NCI-H2107 (cell line): Measurements from ENCODE around the gene ZYX.

Experiments
- DNase-seq: peaks from one replicate; lab custom pipeline; 2025; lab: John Stamatoyannopoulos, UW

The ZYX gene

DNA sequence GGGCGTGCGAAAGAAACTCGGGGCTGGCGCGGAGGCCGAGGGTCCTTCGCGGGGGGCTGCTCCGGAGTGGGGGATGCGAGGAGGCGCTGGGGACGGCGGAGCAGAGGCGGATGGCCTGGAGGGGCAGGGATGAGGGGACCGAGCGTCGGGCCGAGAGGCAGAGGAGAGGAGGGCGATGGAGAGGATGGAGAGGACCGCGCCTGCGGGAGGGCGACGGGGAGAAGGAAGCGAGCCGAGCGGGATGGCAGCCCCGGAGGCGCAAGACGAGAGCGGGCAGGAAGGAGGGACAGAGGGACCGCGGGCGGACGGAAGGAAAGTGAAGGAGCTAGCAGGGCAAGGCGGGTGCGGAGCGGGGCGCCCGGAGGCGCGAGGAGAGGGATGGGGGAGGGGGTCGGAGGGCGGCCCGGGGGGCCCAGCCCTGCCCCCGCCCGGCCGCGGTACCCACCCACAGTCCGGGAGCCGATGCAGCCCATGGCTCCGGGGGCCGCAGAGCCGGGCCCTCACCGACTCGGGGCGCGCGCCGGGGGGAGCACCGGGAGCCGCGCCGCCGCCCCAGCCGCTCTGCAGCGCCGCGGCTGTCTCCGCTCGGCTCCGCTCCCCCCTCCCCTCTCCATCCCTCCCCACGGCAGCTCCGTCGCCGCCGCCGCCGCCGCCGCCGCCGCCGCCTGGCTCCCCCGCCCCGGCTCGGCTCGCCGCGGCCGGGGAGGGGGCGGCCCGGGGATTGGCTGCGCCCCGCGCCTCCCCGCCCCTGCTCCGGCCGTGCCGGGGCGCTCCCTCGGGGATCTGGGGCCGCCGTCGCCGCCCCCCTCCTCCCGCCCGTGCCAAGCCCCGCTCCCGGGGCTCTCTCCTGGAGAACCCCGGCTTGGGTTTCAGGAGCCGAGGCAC is 18.8 kb upstream of the ZYX start, which contains the start of gene FAM131B:
FAM131B (minus strand) TSS at position 583 of the 885 bp plus-strand sequence; CDS start at position 473, 110 bp downstream.
- DNase-seq = no peak

DNA sequence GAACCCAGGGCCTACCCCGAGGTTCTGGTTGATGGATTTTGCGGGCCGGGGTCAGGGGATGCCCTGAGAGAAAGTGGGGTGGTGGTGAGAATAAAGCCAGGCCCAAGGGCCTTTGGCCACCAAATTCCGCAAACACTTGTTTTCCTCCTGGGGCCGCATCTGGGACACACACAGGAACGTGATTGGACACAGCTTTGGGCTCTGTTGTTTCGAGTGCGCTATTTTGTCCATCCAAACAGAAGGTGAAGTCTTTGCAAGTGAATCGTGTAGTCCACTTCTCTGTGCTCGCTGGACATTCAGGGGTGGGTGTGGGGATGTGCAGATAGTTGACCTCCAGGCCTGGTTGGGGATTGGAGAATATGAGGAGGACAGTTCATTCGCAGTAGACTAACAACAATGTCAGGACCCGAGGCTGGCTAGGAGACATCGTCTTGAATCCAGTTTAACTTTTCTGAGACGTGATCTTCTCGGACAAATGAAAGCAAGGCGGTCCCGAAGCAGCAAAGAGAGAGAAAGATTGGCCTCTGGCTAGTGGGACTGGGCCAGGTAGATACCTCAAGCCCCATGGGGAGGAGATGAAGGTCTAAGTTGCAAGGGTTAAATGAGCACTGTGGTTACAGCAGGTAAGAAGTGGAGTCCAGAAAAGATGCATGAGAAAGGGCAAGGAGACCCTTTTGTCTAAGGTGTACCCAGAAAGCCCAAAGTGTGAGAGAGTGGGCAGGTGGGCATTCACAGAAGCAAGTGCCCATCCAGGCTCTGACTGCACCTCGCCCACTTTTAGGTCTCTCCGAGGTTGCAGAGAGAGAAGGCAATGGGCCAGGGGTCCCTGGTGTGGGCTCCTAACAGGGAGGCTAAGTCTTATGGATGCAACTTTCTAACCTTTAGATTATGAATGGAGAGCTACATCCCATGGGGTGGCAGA is 17.9 kb upstream of the ZYX start:
- DNase-seq = no peak

- no peak for DNase-seq
These were observed 13.2 kb upstream of the ZYX start for GRCh38 chr7:143367972-143368371.

GRCh38 chr7:143368387-143368786 is 12.8 kb upstream of the ZYX start:
- DNase-seq = no peak

DNA sequence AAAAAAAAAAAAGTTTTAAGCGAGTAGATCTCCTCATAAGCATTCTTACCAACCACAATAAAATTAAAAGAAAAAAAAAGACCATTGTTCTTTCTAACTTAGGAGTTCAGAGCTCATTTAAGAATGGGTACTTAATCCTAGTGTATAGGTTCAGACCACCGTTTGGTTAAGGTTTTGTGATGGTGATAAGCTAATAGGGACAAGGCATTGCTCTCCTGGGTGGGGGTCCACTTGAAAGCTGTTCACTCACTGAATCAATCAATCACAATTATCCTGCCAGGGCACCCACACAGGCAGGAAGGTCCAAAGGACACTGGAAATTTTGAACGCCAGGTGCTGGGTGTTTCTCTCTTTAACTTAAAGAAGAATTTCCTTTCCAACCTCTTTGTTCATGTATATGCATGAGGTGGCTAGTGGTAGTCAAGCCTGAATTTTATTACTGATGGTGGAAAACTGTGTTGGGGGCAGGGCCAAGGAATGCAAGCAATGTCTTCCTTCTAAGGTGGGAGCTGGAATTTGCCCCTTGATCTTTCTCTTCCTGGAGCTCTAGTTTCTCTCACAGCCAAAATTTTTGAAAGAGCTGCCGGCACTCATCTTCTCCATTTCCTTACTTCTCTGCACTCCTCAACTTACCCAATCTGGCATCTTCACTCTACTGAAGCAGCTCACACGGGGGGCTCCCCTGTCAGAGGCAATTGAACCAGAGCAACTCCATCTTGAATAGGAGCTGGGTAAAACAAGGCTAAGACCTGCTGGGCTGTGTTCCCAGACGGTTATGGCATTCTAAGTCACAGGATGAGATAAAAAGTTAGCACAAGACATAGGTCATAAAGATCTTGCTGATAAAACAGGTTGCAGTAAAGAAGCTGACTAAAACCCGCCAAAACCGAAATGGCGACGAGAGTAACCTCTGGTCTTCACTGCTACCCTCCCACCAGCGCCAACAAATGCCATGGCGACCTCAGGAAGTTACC is 11.2 kb upstream of the ZYX start:
- no peak for DNase-seq

DNA sequence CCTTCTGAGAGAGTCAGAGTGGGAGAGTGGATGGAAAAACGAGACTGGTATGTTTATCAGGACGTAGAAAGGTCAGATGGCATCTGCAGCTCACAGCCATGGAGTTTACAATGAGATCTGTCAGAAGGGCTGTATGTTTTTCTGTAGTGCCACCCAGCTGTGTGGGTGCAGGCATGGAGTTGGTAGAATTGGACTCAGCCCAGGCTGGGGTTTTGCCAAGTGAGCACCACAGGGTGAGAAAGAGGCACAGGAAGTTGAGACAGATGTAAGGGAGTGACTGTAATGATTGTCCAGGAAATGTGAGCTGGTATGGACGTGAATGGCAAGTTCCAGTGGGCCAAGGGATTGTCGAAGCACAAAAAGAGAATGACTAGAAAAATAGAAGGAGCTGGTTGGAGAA is 9.1 kb upstream of the ZYX start:
- no peak for DNase-seq

DNA sequence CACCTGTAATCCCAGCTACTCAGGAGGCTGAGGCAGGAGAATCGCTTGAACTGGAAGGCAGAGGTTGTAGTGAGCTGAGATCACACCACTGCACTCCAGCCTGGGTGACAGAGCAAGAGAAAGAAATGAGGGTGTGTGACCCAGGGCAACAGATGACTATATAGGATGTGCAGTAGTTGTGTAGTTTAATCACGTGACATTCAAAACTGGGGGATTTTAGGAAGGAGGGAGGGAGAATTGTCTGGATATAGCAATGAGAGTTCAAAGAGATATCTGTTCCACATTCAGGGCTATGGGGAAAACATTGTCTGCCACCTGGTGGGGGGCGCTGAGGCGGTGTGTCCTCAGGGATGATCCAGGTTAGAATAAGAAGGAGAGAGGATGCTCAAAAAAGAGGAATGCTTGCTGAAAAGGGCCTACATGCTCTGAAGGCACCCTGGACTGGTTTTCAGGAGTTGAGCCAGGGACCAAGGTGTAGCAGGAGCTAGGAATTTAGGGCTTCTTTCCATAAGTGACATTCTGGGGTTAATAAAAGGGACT is 7.8 kb upstream of the ZYX start:
- no peak for DNase-seq

GRCh38 chr7:143374561-143374960 is 6.6 kb upstream of the ZYX start:
- no peak for DNase-seq

- DNase-seq = no peak
These were observed 5.7 kb upstream of the ZYX start for GRCh38 chr7:143375298-143376034.

- no peak for DNase-seq
These were observed 4.7 kb upstream of the ZYX start for GRCh38 chr7:143376396-143376795.

GRCh38 chr7:143379611-143380259 is 1.4 kb upstream of the ZYX start:
- DNase-seq = no peak

- peak; percentile 23 for DNase-seq
These were observed 892 bp upstream of the ZYX start for GRCh38 chr7:143380260-143380645.

DNA sequence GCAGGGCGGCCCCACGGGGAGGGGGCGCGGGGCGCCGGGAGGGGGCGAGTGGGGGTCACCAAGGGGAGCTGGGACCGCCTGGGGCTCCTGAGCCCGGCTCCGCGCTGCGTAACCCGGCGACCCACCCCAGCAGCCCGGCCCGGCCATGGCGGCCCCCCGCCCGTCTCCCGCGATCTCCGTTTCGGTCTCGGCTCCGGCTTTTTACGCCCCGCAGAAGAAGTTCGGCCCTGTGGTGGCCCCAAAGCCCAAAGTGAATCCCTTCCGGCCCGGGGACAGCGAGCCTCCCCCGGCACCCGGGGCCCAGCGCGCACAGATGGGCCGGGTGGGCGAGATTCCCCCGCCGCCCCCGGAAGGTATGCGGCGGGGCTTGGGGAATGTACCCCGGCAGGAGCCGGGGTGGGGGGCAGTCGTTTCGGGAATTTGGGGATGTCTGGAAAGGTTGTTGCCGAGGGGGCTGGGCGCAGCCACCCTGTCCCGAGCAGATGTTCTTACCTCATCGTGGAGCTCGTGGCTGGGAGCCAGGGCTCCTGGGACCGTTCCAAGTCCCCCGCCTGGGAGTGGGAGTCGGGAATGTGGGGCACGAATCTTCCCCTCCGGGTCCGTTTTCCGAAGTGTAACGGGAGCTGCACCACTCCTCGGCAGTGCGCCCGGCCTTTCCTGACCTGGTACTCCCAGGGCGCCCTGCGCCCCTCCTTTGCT is 431 bp downstream of the ZYX start:
- DNase-seq = no peak

GRCh38 chr7:143382126-143382790 is 1.1 kb downstream of the ZYX start:
- no peak for DNase-seq

DNA sequence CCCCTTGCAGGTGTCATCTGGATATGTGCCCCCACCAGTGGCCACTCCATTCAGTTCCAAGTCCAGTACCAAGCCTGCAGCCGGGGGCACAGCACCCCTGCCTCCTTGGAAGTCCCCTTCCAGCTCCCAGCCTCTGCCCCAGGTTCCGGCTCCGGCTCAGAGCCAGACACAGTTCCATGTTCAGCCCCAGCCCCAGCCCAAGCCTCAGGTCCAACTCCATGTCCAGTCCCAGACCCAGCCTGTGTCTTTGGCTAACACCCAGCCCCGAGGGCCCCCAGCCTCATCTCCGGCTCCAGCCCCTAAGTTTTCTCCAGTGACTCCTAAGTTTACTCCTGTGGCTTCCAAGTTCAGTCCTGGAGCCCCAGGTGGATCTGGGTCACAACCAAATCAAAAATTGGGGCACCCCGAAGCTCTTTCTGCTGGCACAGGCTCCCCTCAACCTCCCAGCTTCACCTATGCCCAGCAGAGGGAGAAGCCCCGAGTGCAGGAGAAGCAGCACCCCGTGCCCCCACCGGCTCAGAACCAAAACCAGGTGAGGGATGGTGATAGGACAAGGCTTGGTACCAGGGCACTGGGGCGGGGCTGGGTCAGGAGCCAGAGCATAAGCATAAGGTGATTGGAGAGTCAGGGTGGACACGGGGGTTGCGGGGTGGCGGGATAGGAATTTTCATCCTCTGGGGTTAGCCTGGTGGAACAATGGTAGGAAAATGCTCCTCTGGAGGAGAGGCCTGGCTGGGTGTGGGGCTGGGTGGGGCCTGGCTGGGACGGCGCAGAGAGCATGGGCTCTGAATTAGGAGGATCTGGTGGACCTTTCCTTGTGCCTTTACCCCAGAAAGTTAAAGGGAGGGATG is 1.9 kb downstream of the ZYX start:
- DNase-seq = no peak

- DNase-seq = no peak
These were observed 2.5 kb downstream of the ZYX start for GRCh38 chr7:143383642-143383957.

DNA sequence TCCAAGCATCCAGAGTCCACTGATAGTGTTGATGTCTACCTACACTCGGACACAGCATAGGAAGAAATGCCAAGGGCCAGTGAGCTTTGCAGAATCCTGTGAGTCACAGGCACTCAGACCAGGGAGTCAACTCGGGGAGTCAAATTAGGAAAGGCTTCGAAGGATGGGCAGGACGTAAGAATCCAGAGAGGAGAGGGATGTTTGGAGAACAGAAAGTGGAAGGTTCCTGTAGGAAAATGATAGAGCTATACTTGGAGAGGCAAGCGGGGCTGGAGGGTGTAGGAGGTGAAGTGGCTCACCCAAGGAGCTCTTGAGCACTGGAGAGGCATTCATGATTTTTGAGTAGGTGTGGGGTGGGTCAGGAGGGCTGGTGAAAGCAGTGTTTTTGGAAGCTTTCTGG is 3.0 kb downstream of the ZYX start:
- DNase-seq = no peak
